NCI-H460 (cell line): ENCODE data around the gene SPTLC2. TPM values are rescaled to one million over a fixed set of nuclear protein-coding genes. Genes with fewer than 3 reads are reported as not detected.

Source experiments
- DNase-seq: peaks from one replicate; pipeline ENCODE4 v3.0.0-alpha.2; 2016; ENCODE audit warnings: low read depth; ENCODE audit errors: extremely low read depth
- small RNA-seq, 2 experiments: library from RNA; depleted of rRNA; stranded (forward); fragments of <200 nt; gene quantifications; one replicate each; pipeline ENCODE3, GENCODE V24; 2014
- total RNA-seq: library from RNA; depleted of rRNA; stranded (reverse); fragments of >200 nt; shearing (Covaris generic); gene quantifications from 2 replicates; pipeline ENCODE4 v1.2.3, GENCODE V29; 2014; rRNA removed

SPTLC2 gene
- total RNA-seq, 1 experiment from 2014 or later, result 9.6 TPM

DNA sequence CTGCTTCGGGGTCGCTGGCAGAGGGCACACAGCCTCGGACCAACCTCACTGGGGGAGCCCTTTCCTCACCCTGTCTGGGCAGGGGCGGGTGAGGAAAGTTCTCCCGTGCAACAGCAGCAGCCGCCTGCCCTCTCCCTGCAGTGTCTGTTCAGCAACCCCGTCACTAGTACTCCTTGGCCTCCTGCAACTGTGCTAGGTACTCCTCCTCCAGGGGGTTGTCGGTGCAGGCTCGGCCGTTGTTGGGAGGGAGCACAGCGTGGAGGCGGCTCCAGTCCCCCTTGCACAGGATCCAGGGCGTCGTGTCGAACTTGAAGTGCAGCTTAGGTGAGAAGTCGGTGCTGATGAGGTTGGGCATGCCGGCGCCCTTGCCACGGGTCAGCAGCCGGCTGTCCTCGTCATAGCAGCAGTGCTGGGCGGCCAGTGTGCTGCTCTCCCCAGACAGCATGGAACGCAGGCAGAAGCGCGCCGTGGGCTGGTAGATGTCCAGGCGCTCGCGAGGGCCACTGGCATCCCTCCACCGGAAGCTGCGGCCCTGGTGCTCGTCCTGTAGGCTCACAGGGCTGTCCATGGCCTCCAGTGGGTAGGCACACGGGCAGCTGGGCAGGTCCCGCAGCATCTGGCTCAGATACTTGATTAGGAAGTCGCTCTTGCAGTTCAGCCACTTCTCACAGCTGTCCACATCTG is 140.9 kb downstream of the SPTLC2 start:
- DNase-seq, result no peak

DNA sequence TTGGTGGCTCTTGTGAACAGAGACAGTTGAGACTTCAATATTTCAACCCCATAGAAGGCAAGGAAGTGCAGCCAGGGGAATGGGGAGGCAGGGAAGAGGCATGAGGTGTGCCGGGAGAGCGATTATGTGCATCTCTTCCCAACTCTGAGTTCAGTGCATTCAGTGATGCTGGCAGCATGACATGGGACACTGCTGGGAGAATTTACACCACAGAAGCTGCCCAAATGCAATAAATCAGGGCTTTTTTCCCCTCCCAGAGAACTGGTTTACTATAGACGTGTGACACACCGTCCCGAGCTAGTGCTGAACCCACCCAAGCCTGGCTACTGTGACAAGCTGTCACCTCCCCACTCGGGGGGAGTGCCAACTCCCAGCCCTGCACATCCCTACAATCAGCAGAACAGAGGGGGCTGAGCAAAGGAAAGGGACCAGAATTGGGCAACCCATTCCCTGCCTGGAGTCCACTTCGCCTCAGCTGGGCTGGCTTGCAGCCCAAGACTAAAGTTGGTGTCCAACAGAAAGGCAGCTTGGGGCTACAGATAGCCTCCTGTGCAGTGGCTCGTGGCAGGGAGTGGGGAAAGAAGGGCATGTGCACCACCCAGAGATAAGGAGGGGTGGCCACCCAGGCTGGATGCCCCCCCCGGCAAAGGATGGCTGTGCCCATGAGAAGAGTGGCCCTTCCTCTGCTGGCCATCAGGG is 141.8 kb downstream of the SPTLC2 start:
- DNase-seq, result no peak

DNA sequence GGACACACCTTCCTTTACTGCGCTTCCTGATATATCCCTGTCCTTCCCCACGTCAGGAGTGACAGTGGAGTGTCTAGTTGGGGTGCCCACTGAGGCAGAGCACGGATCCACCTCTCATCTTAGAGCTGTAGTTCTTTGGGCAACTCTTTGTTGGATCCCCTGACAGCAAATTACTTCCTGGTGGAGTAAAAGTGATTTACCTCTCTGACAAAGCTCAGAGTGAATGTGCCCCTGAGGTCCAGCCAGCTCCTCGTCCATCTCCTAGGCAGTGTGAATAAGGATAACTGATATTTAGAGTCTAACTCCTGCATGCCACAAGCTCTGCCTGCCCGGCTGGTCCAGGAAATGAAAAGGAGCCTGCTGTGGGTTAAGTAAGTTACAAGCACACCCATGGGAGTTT is 142.5 kb downstream of the SPTLC2 start:
- no peak for DNase-seq

DNA sequence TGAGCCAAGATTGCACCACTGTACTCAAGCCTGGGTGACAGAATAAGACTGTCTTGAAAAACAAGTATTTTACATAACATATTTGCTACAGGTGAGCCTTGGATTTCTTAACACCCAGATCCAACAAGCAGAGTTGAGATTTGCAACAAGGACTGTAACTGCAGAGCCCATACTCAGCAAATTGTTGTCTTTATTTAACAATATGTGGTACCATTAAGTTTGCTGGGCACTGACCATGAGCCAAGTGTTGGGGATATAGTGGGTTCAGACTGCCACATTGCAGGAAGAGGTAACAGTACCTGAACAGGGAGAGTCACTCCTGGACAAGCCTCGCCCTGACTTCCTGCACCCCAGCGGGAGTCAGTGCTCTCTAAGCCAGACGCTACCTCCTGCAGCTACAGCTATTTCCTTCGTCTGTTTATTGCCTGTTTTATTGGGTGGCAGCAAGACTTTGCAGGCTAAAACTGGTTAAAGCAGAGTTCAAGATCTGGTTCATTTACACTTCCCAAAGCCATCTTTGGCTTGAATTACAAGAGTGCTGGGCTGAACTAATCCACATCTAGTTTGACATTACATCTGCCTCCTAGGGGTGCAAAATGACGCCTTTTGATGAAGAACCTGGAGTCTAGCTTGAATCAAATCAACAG is 146.1 kb downstream of the SPTLC2 start:
- no peak for DNase-seq

- no peak for DNase-seq
These were observed 146.9 kb downstream of the SPTLC2 start for GRCh38 chr14:77469539-77469938.

DNA sequence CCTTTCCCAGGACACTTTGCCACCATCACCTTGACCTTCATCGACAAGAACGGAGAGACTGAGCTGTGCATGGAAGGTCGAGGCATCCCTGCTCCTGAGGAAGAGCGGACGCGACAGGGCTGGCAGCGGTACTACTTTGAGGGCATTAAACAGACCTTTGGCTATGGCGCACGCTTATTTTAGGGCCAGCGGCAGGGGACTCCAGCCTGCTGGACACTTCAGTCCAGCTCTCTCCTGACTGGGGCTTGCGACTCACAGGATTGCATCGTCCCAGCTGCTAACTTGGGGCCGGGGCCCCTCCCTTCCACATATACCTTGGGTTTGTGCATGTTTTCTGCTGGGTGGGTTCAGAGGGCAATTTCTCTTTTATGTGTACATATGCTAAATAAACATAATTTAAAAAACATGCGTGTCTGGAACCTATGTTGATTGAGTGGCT is 147.4 kb downstream of the SPTLC2 start:
- DNase-seq, result no peak

DNA sequence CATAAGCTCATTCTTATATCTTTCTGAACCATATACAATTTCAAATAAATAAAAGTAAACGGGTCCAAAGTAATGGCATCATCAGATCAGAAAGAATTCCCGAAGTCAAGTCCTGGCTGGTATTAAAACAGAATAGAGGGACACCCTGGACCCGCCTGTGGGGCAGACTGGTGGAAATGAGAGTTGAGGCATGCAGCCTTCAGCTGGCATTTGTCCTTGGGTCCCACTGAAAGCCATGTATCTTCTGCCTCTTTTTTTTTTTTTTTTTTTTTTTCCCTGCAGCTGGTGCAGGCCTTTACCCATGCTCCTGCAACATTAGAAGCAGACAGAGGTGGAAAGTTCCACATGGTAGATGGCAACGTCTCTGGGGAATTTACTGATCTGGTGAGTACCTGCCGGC is 148.6 kb downstream of the SPTLC2 start:
- no peak for DNase-seq

DNA sequence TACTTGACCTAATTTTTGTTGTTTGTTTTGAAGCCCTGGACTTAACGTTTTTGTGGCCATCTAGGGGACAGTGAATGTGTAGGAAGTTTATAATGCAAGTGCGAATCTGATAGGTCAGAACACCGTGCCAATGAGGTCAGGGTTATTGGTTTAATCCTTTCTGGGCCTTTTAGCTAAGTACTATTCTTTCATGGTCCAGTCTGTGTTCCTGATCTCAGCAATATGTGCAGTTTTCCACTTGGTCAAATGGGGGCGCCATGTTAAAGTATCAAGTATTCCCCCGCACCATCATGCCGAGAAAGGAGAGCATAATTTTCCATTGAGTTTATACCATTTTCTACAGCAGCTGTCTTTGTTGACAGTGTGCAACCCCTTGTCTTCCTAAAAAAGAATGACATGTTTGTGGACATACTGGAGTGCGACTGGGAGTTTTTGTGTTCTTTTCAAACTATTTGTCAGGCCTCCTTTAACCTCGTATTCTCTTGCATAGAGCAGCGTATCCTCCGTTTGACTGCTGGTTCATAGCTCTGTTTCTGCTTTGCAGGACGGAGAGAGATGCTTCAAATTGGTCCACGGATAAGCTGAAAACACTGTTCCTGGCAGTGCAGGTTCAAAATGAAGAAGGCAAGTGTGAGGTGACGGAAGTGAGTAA is 157.2 kb downstream of the SPTLC2 start:
- peak; percentile 58 for DNase-seq

GRCh38 chr14:77458249-77458950 is 158.0 kb downstream of the SPTLC2 start:
- no peak for DNase-seq

DNA sequence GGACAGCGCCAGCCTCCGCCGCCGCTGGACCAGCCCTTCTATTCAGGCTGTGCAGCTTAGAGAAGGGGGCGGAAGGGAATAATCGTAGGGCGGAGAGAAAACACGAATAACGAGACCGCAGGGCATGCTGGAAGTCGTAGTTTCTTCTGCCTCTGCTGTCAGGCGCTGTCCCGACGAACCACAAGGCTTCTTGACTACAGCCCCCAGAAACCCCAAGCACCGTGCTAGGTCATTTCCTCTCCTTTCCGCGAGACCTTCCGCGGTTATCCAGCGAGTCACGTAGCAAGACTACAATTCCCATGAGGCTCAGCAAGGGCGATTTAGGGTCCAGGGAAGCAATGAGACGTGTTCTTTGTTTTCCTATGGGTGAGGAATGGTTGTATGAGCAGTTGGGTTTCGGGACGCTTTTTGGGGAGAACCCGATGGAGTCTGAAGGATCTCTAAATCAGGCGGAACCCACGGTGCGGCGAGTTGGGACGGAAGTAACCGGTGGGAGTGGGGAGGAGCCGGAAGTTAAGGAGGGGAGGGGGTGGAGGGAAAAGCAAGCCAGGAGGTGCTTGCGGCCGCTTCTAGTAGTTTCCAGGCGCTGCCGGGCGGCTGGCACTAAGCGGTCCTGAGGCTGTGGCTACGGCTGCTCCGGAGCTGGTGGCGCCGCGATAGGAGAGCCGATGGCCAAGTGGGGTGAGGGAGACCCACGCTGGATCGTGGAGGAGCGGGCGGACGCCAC is 158.8 kb downstream of the SPTLC2 start, which contains the start of the genes AHSA1 and VIPAS39:
TSS of gene AHSA1 (plus strand) at position 572 of the 727 bp plus-strand sequence. CDS start at position 669, 97 bp downstream.
TSS of gene VIPAS39 (minus strand) at position 80 of the 727 bp plus-strand sequence. CDS start 3,499 bp downstream, outside the sequence.
- peak; percentile 99 for DNase-seq

DNA sequence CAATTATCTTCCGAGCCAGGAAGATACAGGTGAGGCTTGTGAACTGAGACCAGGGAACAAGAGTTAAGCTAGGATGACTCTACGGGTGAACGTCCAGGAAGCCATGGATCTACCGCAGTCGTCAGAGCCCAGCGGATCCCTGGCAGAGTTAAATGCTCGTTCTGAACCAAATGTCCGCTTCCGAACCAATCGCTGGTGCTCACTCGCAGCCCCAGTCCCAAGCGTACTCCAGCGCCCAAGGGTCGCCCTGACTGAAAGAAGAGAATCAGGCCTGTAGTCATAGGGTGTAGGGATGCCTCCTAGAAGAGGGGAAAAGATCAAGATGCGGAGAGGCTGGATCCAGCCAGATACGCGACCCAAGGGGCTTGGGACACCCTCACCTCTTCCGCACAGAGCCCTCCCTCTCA is 159.3 kb downstream of the SPTLC2 start:
- no peak for DNase-seq

Small RNAs within 50 kb of the gene (small RNA-seq; reads per million reads assigned to genes)
- gene COX6CP11 (0 reads per million in 2 experiments), gene RF00404 (0 to 0.06 reads per million in 2 experiments), gene RN7SL587P (0 reads per million in 2 experiments)

Other genes with a start within 250 kb of the SPTLC2 start
- 27.8 TPM in 2 replicates for gene TMED8, start 239.5 kb downstream of the SPTLC2 start, total RNA-seq
- 0.75 and 2.0 TPM in 2 replicates for gene SAMD15, start 239.3 kb downstream of the SPTLC2 start, total RNA-seq
- gene NOXRED1, start 193.1 kb downstream of the SPTLC2 start, total RNA-seq, result 0.20 and 0.32 TPM in 2 replicates
- gene VIPAS39, start 159.0 kb downstream of the SPTLC2 start, total RNA-seq, result 17.9 and 21.1 TPM in 2 replicates
- gene AHSA1, start 158.5 kb downstream of the SPTLC2 start, total RNA-seq, result 119 and 120 TPM in 2 replicates
- gene ISM2, start 117.8 kb downstream of the SPTLC2 start, total RNA-seq, result 0.17 and 0.29 TPM in 2 replicates
- 20.4 and 20.8 TPM in 2 replicates for gene ALKBH1, start 91.4 kb upstream of the SPTLC2 start, total RNA-seq
- gene SLIRP, start 91.5 kb upstream of the SPTLC2 start, total RNA-seq, result 670 and 671 TPM in 2 replicates
- 104 and 115 TPM in 2 replicates for gene SNW1, start 144.5 kb upstream of the SPTLC2 start, total RNA-seq
- 4.2 and 6.7 TPM in 2 replicates for gene ADCK1, start 183.5 kb upstream of the SPTLC2 start, total RNA-seq